Fibroblast of pulmonary artery (primary cell): ENCODE results near the gene SEPTIN12.

ENCODE experiments used
- DNase-seq: peaks from one replicate; pipeline ENCODE4 v3.0.0-alpha.2; 2010; ENCODE audit warnings: low read depth
- H3K4me3 ChIP-seq: replicated peaks from 2 replicates; pipeline ENCODE4 v1.5.1; 2011; ENCODE audit warnings: low read depth, mild to moderate bottlenecking, control low read depth, low read length, moderate library complexity
- CTCF ChIP-seq: IDR thresholded peaks from 2 replicates; pipeline ENCODE4 v1.5.1; 2011; ENCODE audit warnings: mild to moderate bottlenecking, control low read depth, low read length, inconsistent platforms; ENCODE audit errors: missing control alignments

The SEPTIN12 gene

GRCh38 chr16:4783951-4784336 lies 4.2 kb downstream of the SEPTIN12 start:
- TF ChIP-seq CTCF = no peak
- no peak overlapping the region for H3K4me3 ChIP-seq
- no peak for DNase-seq

GRCh38 chr16:4783251-4783950 lies 4.7 kb downstream of the SEPTIN12 start:
- no peak for DNase-seq
- TF ChIP-seq CTCF = no peak
- no peak overlapping the region for H3K4me3 ChIP-seq

- no peak for DNase-seq
- TF ChIP-seq CTCF = no peak
- no peak overlapping the region for H3K4me3 ChIP-seq
These were observed 7.9 kb downstream of the SEPTIN12 start for GRCh38 chr16:4780235-4780634.

GRCh38 chr16:4778050-4778392 lies 10.1 kb downstream of the SEPTIN12 start:
- no peak overlapping the region for H3K4me3 ChIP-seq
- DNase-seq = no peak
- no peak for TF ChIP-seq CTCF

GRCh38 chr16:4777339-4778049 lies 10.7 kb downstream of the SEPTIN12 start:
- TF ChIP-seq CTCF = no peak
- DNase-seq = no peak
- no peak overlapping the region for H3K4me3 ChIP-seq

- DNase-seq = no peak
- no peak overlapping the region for H3K4me3 ChIP-seq
- no peak for TF ChIP-seq CTCF
These were observed 11.9 kb downstream of the SEPTIN12 start for GRCh38 chr16:4776141-4776705.
